Activated CD8-positive, alpha-beta T cell treated with anti-CD3 and anti-CD28 coated beads, Interleukin-2, amount 10 ng/mL, durations not matched to agents 7 days and 5 days (primary cell): ENCODE measurements around the gene CAPN5. TPM values are rescaled to one million over a fixed set of nuclear protein-coding genes. Genes with fewer than 3 reads are reported as not detected.
A peak's percentile ranks its signal among the peaks of the same experiment; 100 is the strongest.
"Not testable (repeated sequence)": the region's sequence is repeated elsewhere in the genome, so short reads cannot be mapped to it uniquely, and the experiment has no call there.

Source experiments
- ATAC-seq: fragments of 150-1000 bp; cut with Tn5 transposase; one replicate; pipeline ENCODE4 v1.10.0; 2021; ENCODE audit warnings: moderate library complexity
- CTCF ChIA-PET: fragments of 350-600 bp; sonication (Branson Sonifier 250); formaldehyde crosslinking; loops from one replicate; lab custom pipeline; 2021; ENCODE audit warnings: antibody characterized with exemption; lab: Charles Lee
- POLR2A ChIA-PET: fragments of 350-600 bp; sonication (Branson Sonifier 250); formaldehyde crosslinking; loops from one replicate; lab custom pipeline; 2021; ENCODE audit warnings: antibody characterized with exemption; lab: Charles Lee
- DNase-seq: peaks from one replicate; pipeline ENCODE4 v3.0.0-alpha.2; 2020
- H3K27ac Mint-ChIP-seq: one replicate; pipeline ENCODE4 v1.8.0; 2021; ENCODE audit warnings: mild to moderate bottlenecking, mixed read lengths
- H3K27me3 Mint-ChIP-seq: one replicate; pipeline ENCODE4 v1.8.0; 2021; ENCODE audit warnings: low read depth, mixed read lengths
- H3K36me3 Mint-ChIP-seq: one replicate; pipeline ENCODE4 v1.8.0; 2021; ENCODE audit warnings: low read depth, mixed read lengths
- H3K4me1 Mint-ChIP-seq: one replicate; pipeline ENCODE4 v1.8.0; 2021; ENCODE audit warnings: low read depth, mixed read lengths
- H3K4me3 Mint-ChIP-seq: one replicate; pipeline ENCODE4 v1.8.0; 2021; ENCODE audit warnings: mild to moderate bottlenecking, mixed read lengths
- H3K9me3 Mint-ChIP-seq: one replicate; pipeline ENCODE4 v1.8.0; 2022; ENCODE audit warnings: mixed read lengths; ENCODE audit not compliant: insufficient read depth
- total RNA-seq, 2 experiments: library from RNA; stranded (reverse); gene quantifications; one replicate each; pipeline ENCODE4 v1.2.3, GENCODE V29; 2021

The CAPN5 gene
- total RNA-seq, 2 experiments from 2014 or later: 1.0 to 1.4 TPM

GRCh38 chr11:77044886-77045285, 21.9 kb upstream of the CAPN5 start:
- CTCF ChIA-PET: interaction anchor here (1.0 to 2.3 kb wide), 10 partner anchors 13 to 227 kb away, joined by 3 to 34 read pairs (median 4); no protein-coding TSS in a partner anchor

GRCh38 chr11:77046060-77046501, 20.7 kb upstream of the CAPN5 start:
- ChIA-PET POLR2A (no interaction called here), CTCF (interaction anchor here (0.9 to 2.3 kb wide), 9 partner anchors 12 to 237 kb away, joined by 3 to 34 read pairs (median 3); no protein-coding TSS in a partner anchor)
- peaks cover 18% of the 10 kb centered on the region for H3K27me3 Mint-ChIP-seq
- H3K9me3 Mint-ChIP-seq: no peaks in the 10 kb centered on the region
- ATAC-seq: peak; percentile 63
- no peak overlapping the region for H3K4me3 Mint-ChIP-seq
- peak; percentile 74 for DNase-seq
- peaks cover 15% of the 10 kb centered on the region for H3K4me1 Mint-ChIP-seq
- H3K36me3 Mint-ChIP-seq: no peaks in the 10 kb centered on the region
- H3K27ac Mint-ChIP-seq: no peak overlapping the region

More at GRCh38 chr11:77044886-77045285, 21.9 kb upstream of the CAPN5 start:
- no peaks in the 10 kb centered on the region for H3K9me3 Mint-ChIP-seq
- POLR2A ChIA-PET: no interaction called here
- H3K27me3 Mint-ChIP-seq: peaks cover 25% of the 10 kb centered on the region
- no peak overlapping the region for H3K4me3 Mint-ChIP-seq
- H3K27ac Mint-ChIP-seq: no peak overlapping the region
- H3K4me1 Mint-ChIP-seq: peaks cover 18% of the 10 kb centered on the region
- no peak for DNase-seq
- no peaks in the 10 kb centered on the region for H3K36me3 Mint-ChIP-seq
- ATAC-seq: no peak

GRCh38 chr11:77047007-77047927, 19.5 kb upstream of the CAPN5 start:
- peak overlapping the region; percentile 1 for H3K27ac Mint-ChIP-seq
- H3K4me1 Mint-ChIP-seq: peaks cover 15% of the 10 kb centered on the region
- H3K9me3 Mint-ChIP-seq: no peaks in the 10 kb centered on the region
- peak overlapping the region; percentile 37 for H3K4me3 Mint-ChIP-seq
- no peaks in the 10 kb centered on the region for H3K36me3 Mint-ChIP-seq
- CTCF ChIA-PET: interaction anchor here (0.6 to 3.2 kb wide), 28 partner anchors 8 to 948 kb away, joined by 3 to 77 read pairs (median 4); partner anchors contain the start of genes CAPN5 and MYO7A
- DNase-seq: peak; percentile 91
- POLR2A ChIA-PET: interaction anchor here (1.2 kb wide), 1 partner anchor 18 kb away, joined by 3 read pairs; no protein-coding TSS in a partner anchor
- H3K27me3 Mint-ChIP-seq: peaks cover 21% of the 10 kb centered on the region
- ATAC-seq: peak; percentile 89

GRCh38 chr11:77047928-77048446, 18.8 kb upstream of the CAPN5 start:
- H3K36me3 Mint-ChIP-seq, H3K9me3 Mint-ChIP-seq, H3K4me3 Mint-ChIP-seq, DNase-seq, H3K27ac Mint-ChIP-seq, ATAC-seq: not testable (repeated sequence)
- ChIA-PET CTCF (interaction anchor here (0.6 to 3.2 kb wide), 28 partner anchors 8 to 947 kb away, joined by 3 to 77 read pairs (median 4); partner anchors contain the start of genes CAPN5 and MYO7A), POLR2A (interaction anchor here (1.2 kb wide), 1 partner anchor 17 kb away, joined by 3 read pairs; no protein-coding TSS in a partner anchor)
- Mint-ChIP-seq H3K4me1 (peaks cover 15% of the 10 kb centered on the region), H3K27me3 (peaks cover 18% of the 10 kb centered on the region)

GRCh38 chr11:77049026-77049425, 17.7 kb upstream of the CAPN5 start:
- Mint-ChIP-seq H3K9me3 (no peaks in the 10 kb centered on the region), H3K27ac (no peak overlapping the region), H3K4me3 (no peak overlapping the region), H3K27me3 (peaks cover 18% of the 10 kb centered on the region), H3K36me3 (no peaks in the 10 kb centered on the region), H3K4me1 (peaks cover 15% of the 10 kb centered on the region)
- ChIA-PET CTCF (interaction anchor here (0.8 to 3.2 kb wide), 4 partner anchors 14 to 78 kb away, joined by 3 to 77 read pairs (median 12); no protein-coding TSS in a partner anchor), POLR2A (no interaction called here)
- ATAC-seq: no peak
- DNase-seq: no peak

- H3K9me3 Mint-ChIP-seq: peaks cover 3% of the 10 kb centered on the region
- no peak overlapping the region for H3K4me3 Mint-ChIP-seq
- ChIA-PET CTCF (interaction anchor here (1.2 to 4.0 kb wide), 2 partner anchors 38 to 40 kb away, joined by 3 to 20 read pairs; no protein-coding TSS in a partner anchor), POLR2A (no interaction called here)
- ATAC-seq: no peak
- DNase-seq: no peak
- no peak overlapping the region for H3K27ac Mint-ChIP-seq
- H3K36me3 Mint-ChIP-seq: no peaks in the 10 kb centered on the region
- H3K4me1 Mint-ChIP-seq: peaks cover 6% of the 10 kb centered on the region
- H3K27me3 Mint-ChIP-seq: peaks cover 3% of the 10 kb centered on the region
Measured at GRCh38 chr11:77051511-77051910, 15.3 kb upstream of the CAPN5 start.

- no peak overlapping the region for H3K27ac Mint-ChIP-seq
- H3K36me3 Mint-ChIP-seq: no peaks in the 10 kb centered on the region
- CTCF ChIA-PET: interaction anchor here (1.2 to 4.0 kb wide), 2 partner anchors 13 to 39 kb away, joined by 4 to 20 read pairs; no protein-coding TSS in a partner anchor
- POLR2A ChIA-PET: no interaction called here
- no peaks in the 10 kb centered on the region for H3K4me1 Mint-ChIP-seq
- peaks cover 3% of the 10 kb centered on the region for H3K27me3 Mint-ChIP-seq
- H3K4me3 Mint-ChIP-seq: no peak overlapping the region
- ATAC-seq (no peak), DNase-seq (no peak)
- peaks cover 8% of the 10 kb centered on the region for H3K9me3 Mint-ChIP-seq
Measured at GRCh38 chr11:77052518-77052917, 14.3 kb upstream of the CAPN5 start.

GRCh38 chr11:77053217-77054015, 13.4 kb upstream of the CAPN5 start:
- peaks cover 3% of the 10 kb centered on the region for H3K27me3 Mint-ChIP-seq
- CTCF ChIA-PET: interaction anchor here (1.2 to 4.0 kb wide), 2 partner anchors 12 to 38 kb away, joined by 4 to 20 read pairs; no protein-coding TSS in a partner anchor
- DNase-seq (no peak), ATAC-seq (no peak)
- no peak overlapping the region for H3K4me3 Mint-ChIP-seq
- H3K4me1 Mint-ChIP-seq: no peaks in the 10 kb centered on the region
- H3K27ac Mint-ChIP-seq: no peak overlapping the region
- peaks cover 8% of the 10 kb centered on the region for H3K9me3 Mint-ChIP-seq
- H3K36me3 Mint-ChIP-seq: no peaks in the 10 kb centered on the region
- POLR2A ChIA-PET: no interaction called here

GRCh38 chr11:77054084-77054483, 12.7 kb upstream of the CAPN5 start:
- Mint-ChIP-seq H3K36me3 (no peaks in the 10 kb centered on the region), H3K4me1 (no peaks in the 10 kb centered on the region), H3K9me3 (peaks cover 8% of the 10 kb centered on the region), H3K27ac (no peak overlapping the region), H3K27me3 (peaks cover 7% of the 10 kb centered on the region), H3K4me3 (no peak overlapping the region)
- POLR2A ChIA-PET: no interaction called here
- DNase-seq (no peak), ATAC-seq (no peak)
- CTCF ChIA-PET: interaction anchor here (4.0 kb wide), 1 partner anchor 38 kb away, joined by 20 read pairs; no protein-coding TSS in a partner anchor

- no peak overlapping the region for H3K27ac Mint-ChIP-seq
- H3K4me1 Mint-ChIP-seq: no peaks in the 10 kb centered on the region
- H3K27me3 Mint-ChIP-seq: peaks cover 12% of the 10 kb centered on the region
- H3K4me3 Mint-ChIP-seq: no peak overlapping the region
- POLR2A ChIA-PET: interaction anchor here (0.7 kb wide), 1 partner anchor 27 kb away, joined by 3 read pairs; no protein-coding TSS in a partner anchor
- H3K36me3 Mint-ChIP-seq: no peaks in the 10 kb centered on the region
- CTCF ChIA-PET: interaction anchor here (1.0 kb wide), 1 partner anchor 36 kb away, joined by 3 read pairs; no protein-coding TSS in a partner anchor
- no peak for DNase-seq
- ATAC-seq: no peak
- H3K9me3 Mint-ChIP-seq: peaks cover 8% of the 10 kb centered on the region
Measured at GRCh38 chr11:77055101-77055561, 11.6 kb upstream of the CAPN5 start.
